HG03520 (cell line): ENCODE measurements around the gene DERL2.
"Not testable (repeated sequence)": the region's sequence is repeated elsewhere in the genome, so short reads cannot be mapped to it uniquely, and the experiment has no call there.

ENCODE experiments used
- ATAC-seq: cut with Tn5 transposase; IDR thresholded peaks from one replicate; pipeline ENCODE4 v1.9.1; 2021; ENCODE audit warnings: mild to moderate bottlenecking, moderate library complexity; ENCODE audit not compliant: unreplicated experiment

DERL2 gene

GRCh38 chr17:5438716-5439445 is 47.1 kb downstream of the DERL2 start, which contains the start of gene C1QBP:
TSS of gene C1QBP (minus strand) at chr17:5439155. CDS start at chr17:5439073, 82 bp downstream.
- ATAC-seq = peak; percentile 80

- no peak for ATAC-seq
These were observed 48.2 kb downstream of the DERL2 start for GRCh38 chr17:5437721-5438317.

GRCh38 chr17:5435781-5436315 is 50.1 kb downstream of the DERL2 start:
- ATAC-seq = not testable (repeated sequence)

- no peak for ATAC-seq
These were observed 51.0 kb downstream of the DERL2 start for GRCh38 chr17:5434984-5435383.

- ATAC-seq = no peak
These were observed 53.9 kb downstream of the DERL2 start for GRCh38 chr17:5431949-5432556.

- ATAC-seq = not testable (repeated sequence)
These were observed 54.7 kb downstream of the DERL2 start for GRCh38 chr17:5431234-5431633.

GRCh38 chr17:5430413-5430999 is 55.5 kb downstream of the DERL2 start:
- ATAC-seq = no peak

- ATAC-seq = no peak
These were observed 56.6 kb downstream of the DERL2 start for GRCh38 chr17:5429191-5429887.

- no peak for ATAC-seq
These were observed 60.2 kb downstream of the DERL2 start for GRCh38 chr17:5425826-5426225.

GRCh38 chr17:5424909-5425308 is 61.1 kb downstream of the DERL2 start:
- ATAC-seq = no peak

GRCh38 chr17:5422505-5422904 is 63.5 kb downstream of the DERL2 start:
- no peak for ATAC-seq
